ENCODE measurements around the gene KIF21B. TPM values are rescaled to one million over a fixed set of nuclear protein-coding genes. Genes with fewer than 3 reads are reported as not detected.

The KIF21B gene
- total RNA-seq, 4 donors from 2014 or later, result 3.2 to 40.4 (median 22.7) TPM

DNA sequence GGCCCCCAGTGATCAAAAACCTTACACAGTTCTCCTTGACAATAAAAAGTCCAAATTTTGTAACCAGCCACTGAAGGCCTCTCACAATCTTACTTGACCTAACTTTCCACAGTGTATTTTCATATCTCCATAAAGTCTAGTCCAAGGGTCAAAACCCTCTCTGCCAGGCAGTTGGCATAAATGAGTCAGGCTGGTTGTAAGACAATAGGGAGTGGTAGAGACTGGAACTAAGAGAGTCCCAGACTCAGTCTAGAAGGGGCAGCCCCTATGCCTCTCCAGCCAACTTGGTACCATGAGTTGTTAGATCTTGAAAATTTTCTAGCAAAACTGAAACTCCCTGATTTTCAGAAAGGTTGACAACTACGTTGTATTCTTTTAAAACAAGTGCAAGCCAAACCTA lies 21.0 kb downstream of the KIF21B start:
- TF ChIP-seq EP300 (IDR thresholded peaks at IDR 0.05; ENCODE audit: low read depth), result no peak
- Histone ChIP-seq H3K27ac (peak overlapping the region in 3 of 4 donors; percentile 28 to 42 (median 29)), H3K4me1 (peaks cover 0 to 4% (median 2%) of the 10 kb centered on the region in 4 donors), H3K36me3 (no peaks in the 10 kb centered on the region), H3K4me3 (no peak overlapping the region), H3K27me3 (no peaks in the 10 kb centered on the region), H3K9me3 (no peaks in the 10 kb centered on the region)
- in situ Hi-C loops (cut with MboI; ENCODE audit: low pct_ligation_motif_present in 1 of 4, low pct_unique_long_range_greater_than_20kb in 1 of 4, low sequenced_read_pairs in 3 of 4) (no loop called here), intact Hi-C loops (cut with DNase I; ENCODE audit: low total_unique reads) (no loop called here)
- DNase-seq, result no peak
- 74 to 86% methylated on average over 1 of the region's 1 CpG for WGBS, 2 donors (ENCODE audit: low coverage in 1 of 2)

DNA sequence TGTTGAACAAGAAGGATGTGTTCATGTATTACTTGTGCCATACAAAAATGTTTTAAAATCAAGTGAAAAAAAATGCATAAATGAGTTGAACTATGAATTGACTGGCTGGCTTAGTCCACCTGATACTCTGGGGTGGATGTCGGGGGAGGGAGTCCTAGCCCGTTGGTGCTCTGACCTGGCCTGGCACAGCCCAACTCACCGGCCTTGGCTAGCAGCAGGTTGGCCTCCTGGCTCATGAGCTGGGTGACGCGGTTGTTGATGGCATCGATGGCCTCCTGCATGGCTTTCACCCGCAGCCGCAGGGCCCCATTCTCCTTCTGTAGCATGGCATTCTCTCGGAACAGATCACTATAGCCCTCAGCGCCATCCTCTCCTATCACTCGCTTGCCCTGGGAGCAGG lies 21.6 kb downstream of the KIF21B start:
- TF ChIP-seq POLR2A (IDR thresholded peaks at IDR 0.05) (no peak), POLR2AphosphoS5 (IDR thresholded peaks at IDR 0.05) (no peak), EP300 (IDR thresholded peaks at IDR 0.05; ENCODE audit: low read depth) (no peak)
- TF ChIP-seq, protein P1, sequence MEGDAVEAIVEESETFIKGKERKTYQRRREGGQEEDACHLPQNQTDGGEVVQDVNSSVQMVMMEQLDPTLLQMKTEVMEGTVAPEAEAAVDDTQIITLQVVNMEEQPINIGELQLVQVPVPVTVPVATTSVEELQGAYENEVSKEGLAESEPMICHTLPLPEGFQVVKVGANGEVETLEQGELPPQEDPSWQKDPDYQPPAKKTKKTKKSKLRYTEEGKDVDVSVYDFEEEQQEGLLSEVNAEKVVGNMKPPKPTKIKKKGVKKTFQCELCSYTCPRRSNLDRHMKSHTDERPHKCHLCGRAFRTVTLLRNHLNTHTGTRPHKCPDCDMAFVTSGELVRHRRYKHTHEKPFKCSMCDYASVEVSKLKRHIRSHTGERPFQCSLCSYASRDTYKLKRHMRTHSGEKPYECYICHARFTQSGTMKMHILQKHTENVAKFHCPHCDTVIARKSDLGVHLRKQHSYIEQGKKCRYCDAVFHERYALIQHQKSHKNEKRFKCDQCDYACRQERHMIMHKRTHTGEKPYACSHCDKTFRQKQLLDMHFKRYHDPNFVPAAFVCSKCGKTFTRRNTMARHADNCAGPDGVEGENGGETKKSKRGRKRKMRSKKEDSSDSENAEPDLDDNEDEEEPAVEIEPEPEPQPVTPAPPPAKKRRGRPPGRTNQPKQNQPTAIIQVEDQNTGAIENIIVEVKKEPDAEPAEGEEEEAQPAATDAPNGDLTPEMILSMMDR (IDR thresholded peaks at IDR 0.05), result no peak
- no peak overlapping the region for H3K4me3 ChIP-seq
- H3K9me3 ChIP-seq, result no peaks in the 10 kb centered on the region
- no peaks in the 10 kb centered on the region for H3K27me3 ChIP-seq
- no peaks in the 10 kb centered on the region for H3K36me3 ChIP-seq
- peaks cover 0 to 4% (median 2%) of the 10 kb centered on the region in 4 donors for H3K4me1 ChIP-seq
- 88% methylated on average over 11 of the region's 11 CpGs; no CpG with 5 or more reads in 1 of the 2 donors for WGBS, 2 donors (ENCODE audit: low coverage in 1 of 2)
- intact Hi-C loops (cut with DNase I; ENCODE audit: low total_unique reads) (no loop called here), in situ Hi-C loops (cut with MboI; ENCODE audit: low pct_ligation_motif_present in 1 of 4, low pct_unique_long_range_greater_than_20kb in 1 of 4, low sequenced_read_pairs in 3 of 4) (no loop called here)
- H3K27ac ChIP-seq, result peak overlapping the region in 3 of 4 donors; percentile 28 to 42 (median 29)
- DNase-seq, result no peak

DNA sequence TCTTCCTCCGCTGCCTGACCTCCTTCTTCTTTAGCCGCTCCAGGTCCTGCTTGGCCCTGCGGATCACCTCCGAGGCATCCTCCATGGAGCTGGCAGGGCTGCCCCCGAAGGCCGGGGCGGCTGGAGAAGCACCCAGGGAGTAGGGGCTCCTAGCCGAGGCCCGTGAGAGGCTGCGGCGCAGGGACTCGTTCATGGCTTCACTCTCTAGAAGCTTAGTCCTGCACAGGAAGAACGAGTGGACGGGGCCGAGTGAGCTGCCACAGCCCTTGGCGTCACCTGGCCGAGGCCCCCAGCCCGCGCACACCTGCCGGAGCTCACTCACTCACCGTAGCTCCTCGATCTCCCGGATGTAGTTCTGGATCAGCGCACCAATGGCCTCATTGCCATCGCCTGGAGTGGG lies 23.1 kb downstream of the KIF21B start:
- 97% methylated on average over 23 of the region's 25 CpGs; no CpG with 5 or more reads in 1 of the 2 donors for WGBS, 2 donors (ENCODE audit: low coverage in 1 of 2)
- no peak for DNase-seq
- Histone ChIP-seq H3K4me3 (no peak overlapping the region), H3K27ac (no peak overlapping the region), H3K27me3 (no peaks in the 10 kb centered on the region), H3K4me1 (peaks cover 0 to 4% (median 2%) of the 10 kb centered on the region in 4 donors), H3K36me3 (no peaks in the 10 kb centered on the region), H3K9me3 (no peaks in the 10 kb centered on the region)
- intact Hi-C loops (cut with DNase I; ENCODE audit: low total_unique reads) (no loop called here), in situ Hi-C loops (cut with MboI; ENCODE audit: low pct_ligation_motif_present in 1 of 4, low pct_unique_long_range_greater_than_20kb in 1 of 4, low sequenced_read_pairs in 3 of 4) (no loop called here)
- no peak for TF ChIP-seq POLR2A (IDR thresholded peaks at IDR 0.05)
- no peak for TF ChIP-seq POLR2AphosphoS5 (IDR thresholded peaks at IDR 0.05)
- TF ChIP-seq EP300 (IDR thresholded peaks at IDR 0.05; ENCODE audit: low read depth), result no peak
- TF ChIP-seq, protein P1 (IDR thresholded peaks at IDR 0.05), result no peak

DNA sequence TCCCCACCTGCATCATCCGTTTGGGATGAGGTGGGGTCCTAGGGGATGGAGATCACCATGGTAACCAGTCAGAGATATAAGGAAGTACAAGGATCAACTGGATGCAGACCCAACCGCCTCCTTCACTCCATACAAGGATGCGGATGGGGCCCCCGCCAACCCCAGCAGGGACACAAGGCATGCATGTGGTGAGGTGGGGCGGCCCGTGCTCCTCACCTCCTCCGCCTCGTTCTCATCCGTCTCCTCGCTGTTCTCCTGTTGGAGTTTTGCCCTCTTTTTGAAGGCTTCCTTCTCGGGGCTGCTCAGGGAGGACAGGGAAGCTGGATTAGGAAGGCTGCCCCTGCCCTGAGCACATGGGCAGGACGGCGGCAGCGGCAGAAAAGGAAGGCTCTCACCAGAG lies 23.8 kb downstream of the KIF21B start:
- no peaks in the 10 kb centered on the region for H3K9me3 ChIP-seq
- 92% methylated on average over 14 of the region's 14 CpGs; no CpG with 5 or more reads in 1 of the 2 donors for WGBS, 2 donors (ENCODE audit: low coverage in 1 of 2)
- in situ Hi-C loops (cut with MboI; ENCODE audit: low pct_ligation_motif_present in 1 of 4, low pct_unique_long_range_greater_than_20kb in 1 of 4, low sequenced_read_pairs in 3 of 4), result loop anchor here in 1 of 4 donors (25.0 kb wide), 1 partner anchor 113 kb away; the partner anchor contains the start of gene CACNA1S
- no peak overlapping the region for H3K27ac ChIP-seq
- peaks cover 0 to 4% (median 2%) of the 10 kb centered on the region in 4 donors for H3K4me1 ChIP-seq
- intact Hi-C loops (cut with DNase I; ENCODE audit: low total_unique reads), result no loop called here
- no peaks in the 10 kb centered on the region for H3K36me3 ChIP-seq
- DNase-seq, result no peak
- no peaks in the 10 kb centered on the region for H3K27me3 ChIP-seq
- no peak for TF ChIP-seq POLR2A (IDR thresholded peaks at IDR 0.05)
- no peak for TF ChIP-seq EP300 (IDR thresholded peaks at IDR 0.05; ENCODE audit: low read depth)
- no peak for TF ChIP-seq POLR2AphosphoS5 (IDR thresholded peaks at IDR 0.05)
- TF ChIP-seq, protein P1 (IDR thresholded peaks at IDR 0.05), result no peak
- no peak overlapping the region for H3K4me3 ChIP-seq

DNA sequence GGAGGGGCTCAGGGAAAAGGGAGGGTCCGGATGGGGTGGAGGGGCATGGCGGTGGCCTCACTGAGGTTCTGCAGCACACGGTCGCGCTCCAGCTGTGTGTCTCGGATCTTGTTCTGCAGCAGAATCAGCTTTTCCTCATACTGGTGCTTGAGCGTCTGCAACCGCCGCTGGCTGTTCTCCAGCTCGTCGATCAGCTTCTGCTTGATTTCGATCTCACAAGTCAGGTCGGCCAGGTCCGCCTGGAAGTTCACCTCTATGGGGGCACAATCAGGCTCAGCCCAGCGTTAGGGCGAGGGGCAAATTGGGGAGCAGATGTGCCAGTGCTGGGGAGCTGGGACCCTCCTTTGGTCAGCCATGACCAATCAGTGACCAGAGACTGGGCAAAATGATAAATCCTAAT lies 25.2 kb downstream of the KIF21B start:
- intact Hi-C loops (cut with DNase I; ENCODE audit: low total_unique reads) (no loop called here), in situ Hi-C loops (cut with MboI; ENCODE audit: low pct_ligation_motif_present in 1 of 4, low pct_unique_long_range_greater_than_20kb in 1 of 4, low sequenced_read_pairs in 3 of 4) (loop anchor here in 1 of 4 donors (25.0 kb wide), 1 partner anchor 114 kb away; the partner anchor contains the start of gene CACNA1S)
- Histone ChIP-seq H3K9me3 (no peaks in the 10 kb centered on the region), H3K36me3 (no peaks in the 10 kb centered on the region), H3K27ac (no peak overlapping the region), H3K27me3 (no peaks in the 10 kb centered on the region), H3K4me1 (peaks cover 0 to 6% (median 3%) of the 10 kb centered on the region in 4 donors), H3K4me3 (no peak overlapping the region)
- TF ChIP-seq POLR2AphosphoS5 (IDR thresholded peaks at IDR 0.05), result no peak
- TF ChIP-seq, protein P1 (IDR thresholded peaks at IDR 0.05), result no peak
- TF ChIP-seq EP300 (IDR thresholded peaks at IDR 0.05; ENCODE audit: low read depth), result no peak
- no peak for TF ChIP-seq POLR2A (IDR thresholded peaks at IDR 0.05)
- DNase-seq, result no peak
- 92 to 100% methylated on average over 2 to 16 of the region's 16 CpGs for WGBS, 2 donors (ENCODE audit: low coverage in 1 of 2)
